Erythroblast (primary cell): ENCODE data around the gene FAM3C.

Experiments used
- GATA1 ChIP-seq: IDR thresholded peaks from 2 replicates; pipeline ENCODE4 v1.6.1; 2011; ENCODE audit warnings: low read depth, mild to moderate bottlenecking, control low read depth, low read length, moderate library complexity
- POLR2A ChIP-seq: IDR thresholded peaks from 2 replicates; pipeline ENCODE4 v1.6.1; 2011; ENCODE audit warnings: mild to moderate bottlenecking, low read length

GRCh38 chr7:121330053-121330833 lies 65.9 kb downstream of the FAM3C start:
- TF ChIP-seq POLR2A (no peak), GATA1 (no peak)
